AG04450 (cell line): ENCODE measurements around the gene LIMD2. TPM values are rescaled to one million over a fixed set of nuclear protein-coding genes. Genes with fewer than 3 reads are reported as not detected.
A peak's percentile ranks its signal among the peaks of the same experiment; 100 is the strongest.

Experiments
- CTCF ChIA-PET: fragments of 300-600, 350-600 bp; formaldehyde crosslinking; extraction: SDS; loops from one replicate; lab custom pipeline; 2022; ENCODE audit warnings: antibody characterized with exemption, inconsistent platforms; lab: Charles Lee
- POLR2A ChIA-PET: fragments of 350-600 bp; formaldehyde crosslinking; extraction: SDS; loops from one replicate; lab custom pipeline; 2021; ENCODE audit warnings: antibody characterized with exemption, inconsistent platforms; lab: Yijun Ruan, JAX
- DNase-seq: peaks from one replicate; pipeline ENCODE4 v3.0.0-alpha.2; 2011; ENCODE audit warnings: low read depth, low spot score
- H3K27ac ChIP-seq: one replicate; pipeline ENCODE4 v1.5.1; 2012; ENCODE audit warnings: low read depth, low read length, control low read depth
- H3K27me3 ChIP-seq: one replicate; pipeline ENCODE4 v1.6.0; 2012; ENCODE audit warnings: low read length; ENCODE audit not compliant: control insufficient read depth, insufficient read depth
- H3K4me3 ChIP-seq: 2 replicates; pipeline ENCODE4 v1.5.1; 2011; ENCODE audit warnings: mild to moderate bottlenecking, low read depth, low read length, control low read depth
- H3K9me3 ChIP-seq: 2 replicates; pipeline ENCODE4 v1.5.1; 2012; ENCODE audit warnings: low read length; ENCODE audit not compliant: control insufficient read depth, insufficient read depth
- polyA minus RNA-seq: library from RNA; depleted of rRNA, polyadenylated mRNA; stranded (reverse); fragments of >200 nt; gene quantifications from 2 replicates; pipeline ENCODE4 v1.2.3, GENCODE V29; 2011; rRNA and poly(A)+ RNA removed
- polyA plus RNA-seq: library from polyadenylated mRNA; depleted of rRNA; stranded (reverse); fragments of >200 nt; gene quantifications from 2 replicates; pipeline ENCODE4 v1.2.3, GENCODE V29; 2011; rRNA removed
- TF ChIP-seq, protein P1 (sequence below): IDR thresholded peaks from 2 replicates; pipeline ENCODE4 v1.5.1; 2011; ENCODE audit warnings: low read depth, low read length, control low read depth, inconsistent platforms

Gene LIMD2
- 13.4 and 24.6 TPM in 2 replicates for polyA plus RNA-seq
- 4.5 and 10.3 TPM in 2 replicates for polyA minus RNA-seq

DNA sequence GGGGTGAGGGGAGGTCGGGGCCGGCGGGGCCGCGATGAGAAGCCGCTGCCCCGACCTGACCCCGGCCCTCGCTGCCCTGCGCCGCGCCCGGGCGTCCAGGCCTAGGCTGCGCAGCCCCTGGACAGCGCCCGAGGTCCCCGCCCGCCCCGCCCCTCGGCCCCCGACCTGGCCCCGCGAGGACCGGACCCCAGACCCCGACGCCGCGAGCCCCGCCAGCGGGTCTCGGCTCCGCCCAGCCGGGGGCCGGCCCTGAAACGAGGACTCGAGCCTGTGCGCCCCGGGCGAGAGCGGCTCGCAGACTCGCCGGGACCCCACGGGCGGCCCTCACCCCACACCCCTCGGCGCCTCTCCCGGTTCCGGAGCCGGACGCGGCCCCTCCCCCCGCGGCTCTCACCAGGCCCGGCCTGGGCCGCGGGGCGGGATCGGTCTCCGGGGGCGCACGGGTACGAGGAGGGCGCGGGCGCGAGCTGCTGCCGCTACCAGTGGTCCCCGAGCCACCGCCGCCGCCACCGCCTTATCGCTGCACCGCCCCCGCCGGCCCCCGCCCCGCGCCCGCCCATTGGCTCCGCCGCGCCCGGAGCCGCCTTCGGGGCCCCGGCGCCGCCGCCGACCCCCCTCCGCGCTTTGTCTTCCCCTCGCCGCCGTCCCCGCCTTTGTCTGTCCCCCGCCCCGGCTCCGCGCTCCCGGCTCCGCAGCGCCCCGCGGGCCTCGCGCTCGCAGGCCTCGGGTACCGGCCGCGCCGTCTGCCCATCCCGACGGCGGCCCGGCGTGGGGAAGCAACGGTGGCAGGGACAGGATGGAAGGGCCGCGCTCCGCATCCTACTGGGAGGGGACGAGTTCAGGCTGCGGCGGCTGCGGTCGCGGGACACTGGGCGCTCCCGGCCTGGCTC lies at the start of gene LIMD2:
LIMD2 (minus strand) TSS at position 488 of the 890 bp plus-strand sequence. CDS start 827 bp downstream, outside the sequence.
- ChIA-PET CTCF (no interaction called here), POLR2A (no interaction called here)
- H3K4me3 ChIP-seq = peak within 1 kb of the TSS; percentile 55

DNA sequence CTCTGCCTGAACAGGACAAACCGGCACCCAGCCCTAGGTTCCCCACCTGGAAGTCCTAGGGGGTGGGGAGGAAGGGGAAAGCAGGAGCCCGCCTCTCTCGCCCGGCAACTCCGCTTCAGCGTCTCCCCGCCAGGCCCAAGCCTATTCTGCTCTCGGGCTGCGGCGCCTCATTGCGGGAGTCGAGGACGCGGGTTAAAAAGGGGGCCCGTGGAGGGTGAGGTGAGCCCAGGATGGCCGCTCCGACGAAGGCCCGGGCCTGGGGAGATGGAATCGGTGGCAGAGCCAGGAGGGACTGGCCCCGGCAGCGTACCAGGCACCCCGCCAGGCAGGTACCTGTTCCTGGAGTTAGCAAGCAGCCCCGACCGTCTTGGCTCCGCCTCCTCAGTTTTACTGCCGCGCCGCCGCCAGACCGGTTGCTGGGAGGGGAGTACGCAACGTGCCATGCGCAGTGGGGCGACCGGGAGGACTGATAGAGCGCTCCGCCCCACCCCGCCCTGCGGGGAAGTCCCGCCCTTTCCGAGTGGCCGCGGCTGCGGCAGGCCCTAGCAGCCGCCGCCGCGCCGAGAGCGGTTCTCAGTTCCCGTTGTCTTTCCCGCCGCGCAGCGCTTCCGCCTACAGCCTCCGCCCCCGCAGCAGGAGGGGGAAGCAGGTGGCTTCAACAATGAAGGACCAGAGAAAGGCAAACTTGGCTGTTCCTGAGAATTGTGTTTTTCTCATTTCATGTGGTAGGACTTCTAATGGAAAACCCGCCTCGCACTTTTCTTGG lies 41.7 kb upstream of the LIMD2 start, which contains the start of gene STRADA:
STRADA (minus strand) TSS at position 392 of the 766 bp plus-strand sequence. CDS start 13,430 bp downstream, outside the sequence.
- no peaks in the 10 kb centered on the region for H3K27me3 ChIP-seq
- peaks cover 5% of the 10 kb centered on the region; the same call in 1 of the 2 replicates for H3K9me3 ChIP-seq
- TF ChIP-seq, protein P1, sequence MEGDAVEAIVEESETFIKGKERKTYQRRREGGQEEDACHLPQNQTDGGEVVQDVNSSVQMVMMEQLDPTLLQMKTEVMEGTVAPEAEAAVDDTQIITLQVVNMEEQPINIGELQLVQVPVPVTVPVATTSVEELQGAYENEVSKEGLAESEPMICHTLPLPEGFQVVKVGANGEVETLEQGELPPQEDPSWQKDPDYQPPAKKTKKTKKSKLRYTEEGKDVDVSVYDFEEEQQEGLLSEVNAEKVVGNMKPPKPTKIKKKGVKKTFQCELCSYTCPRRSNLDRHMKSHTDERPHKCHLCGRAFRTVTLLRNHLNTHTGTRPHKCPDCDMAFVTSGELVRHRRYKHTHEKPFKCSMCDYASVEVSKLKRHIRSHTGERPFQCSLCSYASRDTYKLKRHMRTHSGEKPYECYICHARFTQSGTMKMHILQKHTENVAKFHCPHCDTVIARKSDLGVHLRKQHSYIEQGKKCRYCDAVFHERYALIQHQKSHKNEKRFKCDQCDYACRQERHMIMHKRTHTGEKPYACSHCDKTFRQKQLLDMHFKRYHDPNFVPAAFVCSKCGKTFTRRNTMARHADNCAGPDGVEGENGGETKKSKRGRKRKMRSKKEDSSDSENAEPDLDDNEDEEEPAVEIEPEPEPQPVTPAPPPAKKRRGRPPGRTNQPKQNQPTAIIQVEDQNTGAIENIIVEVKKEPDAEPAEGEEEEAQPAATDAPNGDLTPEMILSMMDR = no peak
- peak within 1 kb of the TSS; percentile 71 for H3K27ac ChIP-seq
- ChIA-PET CTCF (interaction anchor here (0.7 kb wide), 1 partner anchor 40 kb away, joined by 4 read pairs; no protein-coding TSS in a partner anchor), POLR2A (interaction anchor here (0.9 kb wide), 1 partner anchor 14 kb away, joined by 3 read pairs; no protein-coding TSS in a partner anchor)
- peak within 1 kb of the TSS; percentile 83 for H3K4me3 ChIP-seq
- peak; percentile 89 for DNase-seq

More for the DNA sequence above, at the start of gene LIMD2:
- TF ChIP-seq, protein P1 = no peak
- H3K9me3 ChIP-seq = no peaks in the 10 kb centered on the region; the same call in 1 of the 2 replicates
- DNase-seq = no peak
- no peaks in the 10 kb centered on the region for H3K27me3 ChIP-seq
- peak within 1 kb of the TSS; percentile 39 for H3K27ac ChIP-seq

DNA sequence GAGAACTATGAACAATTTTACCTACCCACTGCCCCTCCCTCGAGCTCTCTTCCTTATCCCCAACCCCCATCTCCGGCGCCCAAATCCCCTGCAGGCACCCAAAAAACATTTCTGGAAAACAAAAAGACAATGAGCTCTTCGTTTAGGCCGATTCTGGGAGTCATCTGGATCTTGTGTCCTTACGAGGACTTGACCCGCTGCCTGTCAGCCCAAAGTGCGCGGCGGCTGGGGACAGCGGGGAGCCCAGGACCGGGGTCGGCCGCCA lies 41.1 kb upstream of the LIMD2 start:
- Histone ChIP-seq H3K4me3 (peak overlapping the region; percentile 83), H3K27me3 (no peaks in the 10 kb centered on the region), H3K27ac (peak overlapping the region; percentile 50), H3K9me3 (peaks cover 5% of the 10 kb centered on the region; the same call in 1 of the 2 replicates)
- CTCF ChIA-PET = no interaction called here
- POLR2A ChIA-PET = no interaction called here
- no peak for DNase-seq
- TF ChIP-seq, protein P1 = no peak

DNA sequence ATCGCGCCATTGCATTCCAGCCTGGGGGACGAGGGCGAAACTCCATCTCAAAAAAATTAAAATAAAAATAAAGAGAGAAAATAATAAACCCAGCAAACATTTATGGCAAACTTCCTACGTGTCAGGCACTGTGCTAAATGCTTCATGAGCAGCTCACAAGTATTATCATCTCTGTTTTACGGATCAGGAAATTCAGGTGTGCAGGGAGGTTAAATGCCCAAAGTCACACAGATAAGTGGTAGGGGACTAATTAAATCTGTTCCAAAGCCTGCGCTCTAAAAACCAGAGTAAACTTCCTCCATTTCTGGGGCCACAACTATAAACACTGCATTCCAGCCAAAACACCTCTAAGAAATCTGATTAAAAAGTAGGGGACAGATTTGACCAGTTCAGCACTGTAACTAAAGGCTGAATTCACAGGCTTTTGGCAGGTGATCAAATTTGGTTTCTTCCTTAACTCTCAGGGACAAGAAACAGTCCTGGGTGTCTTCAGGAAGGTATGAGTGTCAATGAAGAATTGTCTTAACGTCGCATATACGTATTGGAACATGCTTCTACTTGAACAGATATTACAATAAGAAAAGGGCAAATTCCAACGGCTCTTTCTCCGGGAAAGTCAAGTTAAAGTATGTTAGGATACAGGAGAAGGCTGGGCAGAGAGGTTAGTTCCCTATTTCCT lies 40.7 kb upstream of the LIMD2 start:
- ChIA-PET POLR2A (no interaction called here), CTCF (no interaction called here)
- H3K4me3 ChIP-seq = peak overlapping the region; percentile 83
- peak overlapping the region; percentile 50 for H3K27ac ChIP-seq
- TF ChIP-seq, protein P1 = no peak
- peaks cover 5% of the 10 kb centered on the region; the same call in 1 of the 2 replicates for H3K9me3 ChIP-seq
- H3K27me3 ChIP-seq = no peaks in the 10 kb centered on the region
- no peak for DNase-seq
